Fibroblast of gingiva (primary cell): Measurements from ENCODE around the gene CRADD.
"Not testable (repeated sequence)": the region's sequence is repeated elsewhere in the genome, so short reads cannot be mapped to it uniquely, and the experiment has no call there.

Experiments
- DNase-seq: peaks from one replicate; pipeline ENCODE4 v3.0.0-alpha.2; 2011; ENCODE audit warnings: low read depth

CRADD gene

GRCh38 chr12:93873561-93873960, 196.4 kb downstream of the CRADD start:
- DNase-seq: no peak

- DNase-seq: no peak
Measured at GRCh38 chr12:93875157-93875556, 198.0 kb downstream of the CRADD start.

- DNase-seq: no peak
Measured at GRCh38 chr12:93876360-93876759, 199.2 kb downstream of the CRADD start.

GRCh38 chr12:93877446-93877845, 200.3 kb downstream of the CRADD start:
- DNase-seq: no peak

GRCh38 chr12:93879476-93880421, 202.6 kb downstream of the CRADD start:
- DNase-seq: peak; percentile 20

DNA sequence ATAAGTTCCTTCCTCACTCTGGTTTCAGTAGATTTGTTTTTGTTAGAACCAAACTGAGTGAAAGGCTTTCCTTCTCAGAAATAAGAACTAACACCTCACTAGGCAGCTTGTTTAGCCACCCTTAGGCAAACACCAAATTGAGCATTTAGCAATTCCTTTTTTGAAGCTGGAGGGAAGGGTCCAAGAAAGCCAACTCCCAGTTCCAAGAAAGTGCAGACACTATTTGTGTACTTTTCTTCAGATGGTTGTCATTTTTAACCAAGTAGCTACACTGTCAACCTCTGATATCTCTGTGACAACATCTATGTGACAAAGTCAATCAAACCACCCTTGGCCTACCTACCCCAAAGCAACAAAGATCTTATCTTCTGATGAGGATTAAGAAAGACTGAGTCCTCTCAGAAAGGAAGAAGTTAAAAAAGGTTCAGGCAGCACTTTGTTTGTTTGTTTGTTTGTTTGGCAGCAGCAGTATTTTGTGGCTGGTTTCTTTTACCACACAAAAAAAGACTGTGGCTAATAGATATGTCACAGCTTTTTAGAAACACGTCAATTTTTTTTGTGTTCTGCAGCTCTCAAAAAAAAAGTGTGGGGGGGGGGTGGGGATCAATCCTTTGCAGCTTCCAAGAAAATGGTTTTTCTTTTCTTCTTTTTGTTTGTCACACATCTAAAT, 203.8 kb downstream of the CRADD start:
- no peak for DNase-seq

- no peak for DNase-seq
Measured at GRCh38 chr12:93882763-93883162, 205.6 kb downstream of the CRADD start.

DNA sequence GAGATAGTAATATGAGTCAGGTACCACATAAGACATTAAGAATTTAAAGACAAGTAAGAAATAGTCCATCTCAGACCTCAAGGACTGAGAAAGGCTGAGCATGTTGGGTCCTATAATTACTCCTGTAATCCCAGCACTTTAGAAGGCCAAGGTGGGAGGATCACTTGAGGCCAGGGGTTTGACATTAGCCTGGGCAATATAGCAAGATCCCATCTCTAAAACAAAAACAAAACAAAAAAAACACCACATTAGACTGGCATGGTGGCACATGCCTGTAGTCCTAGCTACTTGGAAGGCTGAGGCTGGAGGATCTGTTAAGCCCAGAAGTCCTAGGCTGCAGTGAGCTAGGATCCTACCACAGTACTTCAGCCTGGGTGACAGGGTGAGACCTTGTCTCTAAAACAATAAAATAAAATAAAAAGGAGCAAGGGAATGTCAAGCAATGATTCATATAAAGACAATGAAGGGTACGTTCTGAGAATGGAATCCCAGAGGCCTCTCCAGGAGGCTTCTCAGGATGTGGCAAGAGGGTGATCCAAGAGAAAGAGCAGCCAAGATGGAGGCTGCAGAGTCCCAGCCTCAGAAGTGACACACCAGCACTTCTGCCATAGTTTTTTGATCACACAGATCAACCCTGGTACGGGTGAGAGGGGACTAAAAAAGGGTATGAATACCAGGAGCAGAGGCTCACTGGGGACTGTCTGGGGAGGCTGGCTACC, 206.4 kb downstream of the CRADD start:
- peak; percentile 84 for DNase-seq

DNA sequence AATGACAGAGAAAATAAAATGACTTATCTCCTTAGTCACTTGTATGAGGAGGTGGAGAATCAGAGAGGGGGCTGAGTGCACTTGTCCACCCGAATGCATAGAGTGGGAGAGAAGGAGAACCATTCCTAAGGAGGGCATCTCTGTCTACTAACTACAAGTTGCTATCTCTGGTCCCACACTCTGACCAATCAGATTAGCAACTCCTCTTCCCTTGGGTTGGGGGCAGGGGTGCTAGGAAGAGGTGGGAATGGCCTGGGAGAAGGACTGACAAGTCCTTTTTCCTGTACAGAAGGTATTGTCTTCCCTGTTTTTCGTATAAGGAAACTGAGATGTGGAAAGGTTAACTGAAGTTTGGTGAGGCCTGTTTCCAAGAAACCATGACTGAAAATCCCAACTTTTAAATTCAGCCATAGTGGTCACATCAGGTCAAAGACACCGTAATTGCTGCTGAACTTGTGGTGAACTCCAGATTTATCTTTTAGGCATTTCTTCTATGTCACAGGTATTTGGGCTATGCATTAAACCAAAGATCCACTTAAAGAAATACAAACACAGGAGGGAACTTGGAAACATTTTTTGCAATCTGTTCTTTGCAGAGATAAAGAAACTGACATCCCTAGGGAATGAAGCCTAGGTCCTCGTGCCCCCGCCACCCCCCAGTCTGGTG, 207.8 kb downstream of the CRADD start:
- no peak for DNase-seq

DNA sequence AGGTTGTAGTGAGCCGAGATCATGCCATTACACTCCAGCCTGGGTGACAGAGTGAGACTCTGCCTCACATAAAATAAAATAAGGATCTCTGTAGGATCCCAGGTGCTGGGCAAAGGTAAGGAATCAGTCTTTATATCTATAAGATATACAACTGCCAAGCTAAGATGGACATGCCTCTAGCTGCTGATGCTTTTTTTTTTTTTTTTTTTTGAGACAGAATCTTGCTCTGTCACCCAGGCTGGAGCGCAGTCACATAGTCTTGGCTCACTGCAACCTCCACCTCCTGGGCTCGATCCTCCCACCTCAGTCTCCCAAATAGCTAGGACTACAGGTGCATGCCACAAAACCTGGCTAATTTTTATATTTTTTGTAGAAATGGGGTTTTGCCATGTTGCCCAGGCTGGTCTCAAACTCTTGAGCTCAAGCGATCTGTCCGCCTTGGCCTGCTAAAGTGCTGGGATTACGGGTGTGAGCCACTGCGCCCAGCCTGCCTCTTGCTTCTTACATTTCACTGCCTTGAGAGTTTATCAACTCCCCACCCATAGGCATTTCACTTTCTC, 208.9 kb downstream of the CRADD start:
- DNase-seq: not testable (repeated sequence)

GRCh38 chr12:93886533-93887511, 209.6 kb downstream of the CRADD start:
- DNase-seq: peak; percentile 92

DNA sequence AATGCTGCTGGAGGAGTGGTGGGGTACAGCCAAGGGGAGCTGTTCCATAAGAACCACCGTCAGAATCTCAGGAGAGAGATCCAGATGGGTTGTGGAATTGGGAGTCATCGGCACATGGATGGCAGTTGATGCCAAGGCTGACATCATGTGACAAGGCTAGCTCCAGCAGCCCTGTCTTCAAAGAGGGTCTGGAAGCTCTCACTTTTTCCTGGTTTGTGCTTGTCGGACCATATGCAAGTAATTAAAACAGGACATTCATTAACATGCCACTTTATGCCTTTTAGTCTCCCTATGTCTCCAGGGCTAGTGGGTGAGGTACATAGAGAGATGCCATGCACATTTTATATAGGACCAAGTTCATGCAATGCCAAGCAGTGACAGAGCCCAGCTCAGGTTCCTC, 211.8 kb downstream of the CRADD start:
- no peak for DNase-seq

GRCh38 chr12:93889516-93890212, 212.5 kb downstream of the CRADD start:
- peak; percentile 61 for DNase-seq

- no peak for DNase-seq
Measured at GRCh38 chr12:93892423-93893268, 215.5 kb downstream of the CRADD start.

- peak; percentile 87 for DNase-seq
Measured at GRCh38 chr12:93894391-93895088, 217.4 kb downstream of the CRADD start.

DNA sequence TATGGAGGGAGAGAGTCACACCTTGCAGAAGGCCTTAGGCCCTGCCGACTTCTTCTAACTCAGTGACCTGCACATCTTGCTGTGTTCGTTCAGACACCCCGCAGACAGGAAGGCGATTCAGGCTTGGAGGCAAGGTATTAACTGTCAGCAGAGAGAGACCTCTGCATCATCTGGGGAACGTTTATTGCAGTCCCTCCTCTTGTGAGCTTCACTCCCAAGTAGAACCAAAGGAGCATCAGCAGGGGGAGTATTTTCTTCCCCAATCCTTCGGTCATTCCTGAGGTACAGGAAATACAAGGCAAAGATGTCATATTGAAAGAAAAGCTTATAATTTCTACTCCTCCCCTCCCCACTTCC, 217.9 kb downstream of the CRADD start:
- peak; percentile 44 for DNase-seq

- no peak for DNase-seq
Measured at GRCh38 chr12:93896427-93896826, 219.3 kb downstream of the CRADD start.

GRCh38 chr12:93896952-93897351, 219.8 kb downstream of the CRADD start:
- DNase-seq: no peak
